MCF 10A (cell line): ENCODE measurements around the gene LSM14B. TPM values are rescaled to one million over a fixed set of nuclear protein-coding genes. Genes with fewer than 3 reads are reported as not detected.

ENCODE experiments used
- BruUV-seq: library from RNA; stranded (reverse); fragments of 400-500 nt; replicated peaks from 2 replicates; lab custom pipeline; 2021; lab: Mats Ljungman, UMichigan
- CTCF ChIA-PET: fragments of 300-600 bp; sonication (Branson Sonifier 250); formaldehyde crosslinking; extraction: SDS; loops from one replicate; lab custom pipeline; 2021; ENCODE audit warnings: antibody characterized with exemption, inconsistent platforms; lab: Yijun Ruan, JAX
- POLR2A ChIA-PET: fragments of 300-600, 350-650 bp; sonication (Branson Sonifier 250); formaldehyde crosslinking; extraction: SDS; loops from one replicate; lab custom pipeline; 2020; ENCODE audit warnings: antibody characterized with exemption, inconsistent platforms; lab: Yijun Ruan, JAX
- DNase-seq: peaks from one replicate; pipeline ENCODE4 v3.0.0-alpha.2; 2018; ENCODE audit not compliant: unreplicated experiment
- H3K27ac Mint-ChIP-seq: one replicate; pipeline ENCODE4 v1.8.0; 2022; ENCODE audit warnings: mild to moderate bottlenecking, low read depth, mixed read lengths; ENCODE audit not compliant: unreplicated experiment
- H3K27me3 Mint-ChIP-seq: one replicate; pipeline ENCODE4 v1.8.0; 2022; ENCODE audit warnings: mixed read lengths; ENCODE audit not compliant: insufficient read depth, unreplicated experiment
- H3K36me3 Mint-ChIP-seq: one replicate; pipeline ENCODE4 v1.8.0; 2022; ENCODE audit warnings: mild to moderate bottlenecking, moderate library complexity, mixed read lengths; ENCODE audit not compliant: insufficient read depth, unreplicated experiment
- H3K4me1 Mint-ChIP-seq: one replicate; pipeline ENCODE4 v1.8.0; 2022; ENCODE audit warnings: mixed read lengths; ENCODE audit not compliant: insufficient read depth, unreplicated experiment
- H3K4me3 Mint-ChIP-seq: one replicate; pipeline ENCODE4 v1.8.0; 2022; ENCODE audit warnings: mild to moderate bottlenecking, moderate library complexity, mixed read lengths; ENCODE audit not compliant: unreplicated experiment
- H3K9me3 Mint-ChIP-seq: one replicate; pipeline ENCODE4 v1.8.0; 2022; ENCODE audit warnings: mixed read lengths; ENCODE audit not compliant: unreplicated experiment
- CTCF ChIP-seq: fragments of 200-600 bp; IDR thresholded peaks from one replicate; pipeline ENCODE4 v1.8.0; 2022; ENCODE audit warnings: antibody characterized with exemption, mild to moderate bottlenecking; ENCODE audit not compliant: unreplicated experiment
- intact Hi-C: fragments of 100-400 bp; cut with micrococcal nuclease; formaldehyde crosslinking; loops from 2 replicates; pipeline ENCODE4 v1.14.1; 2022
- total RNA-seq: library from RNA; stranded (reverse); gene quantifications from 2 replicates; pipeline ENCODE4 v1.2.3, GENCODE V29; 2022

LSM14B gene
- total RNA-seq, 1 experiment from 2014 or later, result 35.1 TPM

- no peak for TF ChIP-seq CTCF
- POLR2A ChIA-PET, result interaction anchor here (1.1 to 1.4 kb wide), 3 partner anchors 9 to 24 kb away, joined by 3 to 5 read pairs (median 3); partner anchors contain the start of genes MTG2 and SS18L1
- Mint-ChIP-seq H3K4me3 (no peak overlapping the region), H3K36me3 (peaks cover 18% of the 10 kb centered on the region), H3K9me3 (no peaks in the 10 kb centered on the region), H3K27me3 (no peaks in the 10 kb centered on the region), H3K27ac (no peak overlapping the region), H3K4me1 (peaks cover 36% of the 10 kb centered on the region)
- BruUV-seq, result no TSS peak
- DNase-seq, result no peak
- intact Hi-C loops, result no loop called here
- CTCF ChIA-PET, result no interaction called here
These were observed 36.8 kb downstream of the LSM14B start for GRCh38 chr20:62159052-62159451.

- Mint-ChIP-seq H3K4me1 (peaks cover 32% of the 10 kb centered on the region), H3K9me3 (no peaks in the 10 kb centered on the region), H3K27me3 (no peaks in the 10 kb centered on the region), H3K36me3 (peaks cover 15% of the 10 kb centered on the region), H3K27ac (peak overlapping the region; percentile 67), H3K4me3 (peak overlapping the region; percentile 62)
- BruUV-seq, result no TSS peak
- intact Hi-C loops, result no loop called here
- POLR2A ChIA-PET, result interaction anchor here (1.4 to 1.5 kb wide), 2 partner anchors 23 to 93 kb away, joined by 3 to 4 read pairs; partner anchors contain the start of gene MTG2
- TF ChIP-seq CTCF, result no peak
- peak; percentile 85 for DNase-seq
- CTCF ChIA-PET, result interaction anchor here (0.6 kb wide), 1 partner anchor 11 kb away, joined by 3 read pairs; no protein-coding TSS in a partner anchor
These were observed 37.6 kb downstream of the LSM14B start for GRCh38 chr20:62159839-62160238.

- H3K9me3 Mint-ChIP-seq, result no peaks in the 10 kb centered on the region
- H3K27ac Mint-ChIP-seq, result peak overlapping the region; percentile 67
- intact Hi-C loops, result no loop called here
These were observed 38.0 kb downstream of the LSM14B start for GRCh38 chr20:62160253-62160652.

GRCh38 chr20:62160876-62161275 is 38.6 kb downstream of the LSM14B start:
- peak overlapping the region; percentile 47 for H3K4me3 Mint-ChIP-seq
- TF ChIP-seq CTCF, result no peak
- peak overlapping the region; percentile 65 for H3K27ac Mint-ChIP-seq
- H3K36me3 Mint-ChIP-seq, result peaks cover 13% of the 10 kb centered on the region
- POLR2A ChIA-PET, result interaction anchor here (0.6 to 1.9 kb wide), 3 partner anchors 27 to 777 kb away, joined by 3 to 4 read pairs (median 4); partner anchors contain the start of gene GID8
- H3K4me1 Mint-ChIP-seq, result peaks cover 22% of the 10 kb centered on the region
- CTCF ChIA-PET, result no interaction called here
- no peaks in the 10 kb centered on the region for H3K27me3 Mint-ChIP-seq
- no peaks in the 10 kb centered on the region for H3K9me3 Mint-ChIP-seq
- no TSS peak for BruUV-seq
- no peak for DNase-seq
- intact Hi-C loops, result no loop called here

More at GRCh38 chr20:62160253-62160652, 38.0 kb downstream of the LSM14B start:
- TF ChIP-seq CTCF, result no peak
- no TSS peak for BruUV-seq
- Mint-ChIP-seq H3K36me3 (peaks cover 17% of the 10 kb centered on the region), H3K27me3 (no peaks in the 10 kb centered on the region), H3K4me3 (peak overlapping the region; percentile 62), H3K4me1 (peaks cover 28% of the 10 kb centered on the region)
- ChIA-PET CTCF (interaction anchor here (0.6 kb wide), 1 partner anchor 11 kb away, joined by 3 read pairs; no protein-coding TSS in a partner anchor), POLR2A (interaction anchor here (0.6 to 1.9 kb wide), 3 partner anchors 27 to 778 kb away, joined by 3 to 4 read pairs (median 4); partner anchors contain the start of gene GID8)
- DNase-seq, result no peak
